Left ventricle myocardium inferior (tissue), 1 donor: ENCODE results near the gene SEC31A. TPM values are rescaled to one million over a fixed set of nuclear protein-coding genes. Genes with fewer than 3 reads are reported as not detected.
A peak's percentile ranks its signal among the peaks of the same experiment; 100 is the strongest.

Experiments
- DNase-seq: peaks from one replicate; pipeline ENCODE4 v3.0.0-alpha.2; 2020
- H3K27ac ChIP-seq: fragments of 200-600 bp; replicated peaks from 2 replicates; pipeline ENCODE4 v1.8.0; 2021
- H3K27me3 ChIP-seq: fragments of 200-600 bp; 2 replicates; pipeline ENCODE4 v1.8.0; 2021; ENCODE audit warnings: low read depth
- H3K36me3 ChIP-seq: fragments of 200-600 bp; 2 replicates; pipeline ENCODE4 v1.8.0; 2021
- H3K4me1 ChIP-seq: fragments of 200-600 bp; 2 replicates; pipeline ENCODE4 v1.8.0; 2021
- H3K4me3 ChIP-seq: fragments of 200-600 bp; 2 replicates; pipeline ENCODE4 v1.8.0; 2021; ENCODE audit warnings: mild to moderate bottlenecking, moderate library complexity
- H3K9me3 ChIP-seq: fragments of 200-600 bp; replicated peaks from 2 replicates; pipeline ENCODE4 v1.8.0; 2021
- intact Hi-C: fragments of 100-400 bp; cut with micrococcal nuclease; formaldehyde crosslinking; loops from one replicate; pipeline ENCODE4 v1.11.0; 2022
- total RNA-seq: library from RNA; stranded (reverse); fragmentation: NEBNext Ultra II Directional; extraction: Animal tissue kit (Norgen Biotek cat#: 25700); gene quantifications from one replicate; pipeline ENCODE4 v1.2.1, GENCODE V29; 2021
- TF ChIP-seq, protein P1 (sequence below): fragments of 200-600 bp; IDR thresholded peaks from 2 replicates; pipeline ENCODE4 v1.8.0; 2021; ENCODE audit warnings: antibody characterized with exemption, mild to moderate bottlenecking, borderline replicate concordance
- donor health status: DM: no; HTN: yes; CAD: no; lungs with severe emphysema.

SEC31A gene
- total RNA-seq, 1 donor from 2014 or later = 115 TPM

DNA sequence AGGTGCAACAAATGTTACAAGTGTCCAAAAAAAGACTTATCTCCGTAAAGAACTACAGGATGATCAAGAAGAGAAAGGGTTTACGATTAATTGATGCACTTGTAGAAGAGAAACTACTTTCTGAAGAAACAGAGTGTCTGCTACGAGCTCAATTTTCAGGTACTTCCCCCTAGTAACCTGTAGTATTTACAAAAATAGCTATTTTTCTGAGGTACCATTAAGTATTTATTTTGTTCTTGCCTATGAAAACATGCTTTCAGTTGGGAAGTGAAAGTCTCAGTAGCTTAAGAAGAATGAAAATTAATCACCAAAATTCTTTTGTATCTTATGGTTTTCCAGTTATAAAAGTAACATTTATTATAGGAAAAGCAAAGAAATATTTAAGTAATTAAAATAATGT is 15.5 kb upstream of the SEC31A start:
- H3K36me3 ChIP-seq = peaks cover 55% of the 10 kb centered on the region
- peaks cover 9% of the 10 kb centered on the region for H3K4me1 ChIP-seq
- DNase-seq = no peak
- TF ChIP-seq, protein P1, sequence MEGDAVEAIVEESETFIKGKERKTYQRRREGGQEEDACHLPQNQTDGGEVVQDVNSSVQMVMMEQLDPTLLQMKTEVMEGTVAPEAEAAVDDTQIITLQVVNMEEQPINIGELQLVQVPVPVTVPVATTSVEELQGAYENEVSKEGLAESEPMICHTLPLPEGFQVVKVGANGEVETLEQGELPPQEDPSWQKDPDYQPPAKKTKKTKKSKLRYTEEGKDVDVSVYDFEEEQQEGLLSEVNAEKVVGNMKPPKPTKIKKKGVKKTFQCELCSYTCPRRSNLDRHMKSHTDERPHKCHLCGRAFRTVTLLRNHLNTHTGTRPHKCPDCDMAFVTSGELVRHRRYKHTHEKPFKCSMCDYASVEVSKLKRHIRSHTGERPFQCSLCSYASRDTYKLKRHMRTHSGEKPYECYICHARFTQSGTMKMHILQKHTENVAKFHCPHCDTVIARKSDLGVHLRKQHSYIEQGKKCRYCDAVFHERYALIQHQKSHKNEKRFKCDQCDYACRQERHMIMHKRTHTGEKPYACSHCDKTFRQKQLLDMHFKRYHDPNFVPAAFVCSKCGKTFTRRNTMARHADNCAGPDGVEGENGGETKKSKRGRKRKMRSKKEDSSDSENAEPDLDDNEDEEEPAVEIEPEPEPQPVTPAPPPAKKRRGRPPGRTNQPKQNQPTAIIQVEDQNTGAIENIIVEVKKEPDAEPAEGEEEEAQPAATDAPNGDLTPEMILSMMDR = no peak
- no peaks in the 10 kb centered on the region for H3K9me3 ChIP-seq
- no peaks in the 10 kb centered on the region for H3K27me3 ChIP-seq
- intact Hi-C loops = no loop called here
- H3K27ac ChIP-seq = no peak overlapping the region
- H3K4me3 ChIP-seq = no peak overlapping the region

DNA sequence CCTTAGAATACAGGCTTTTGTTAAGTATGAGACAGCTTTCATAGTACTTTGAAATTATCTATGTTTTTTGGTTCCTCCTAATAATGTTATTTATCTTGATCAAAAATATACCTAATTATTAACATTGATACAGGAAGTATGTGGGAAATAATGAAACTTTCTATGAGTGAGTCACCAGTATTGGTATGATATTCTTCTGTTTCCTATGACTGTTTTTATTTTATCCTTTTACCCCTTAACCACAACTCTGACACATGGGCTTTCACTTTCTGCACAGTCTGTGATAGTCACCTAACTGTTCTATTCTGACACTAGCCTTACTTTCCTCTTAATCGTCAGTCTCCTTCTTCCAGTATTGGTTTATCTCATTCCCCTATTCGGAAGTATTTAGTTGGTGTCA is 14.3 kb upstream of the SEC31A start:
- no peaks in the 10 kb centered on the region for H3K27me3 ChIP-seq
- intact Hi-C loops = no loop called here
- H3K36me3 ChIP-seq = peaks cover 43% of the 10 kb centered on the region
- TF ChIP-seq, protein P1 = no peak
- no peak overlapping the region for H3K27ac ChIP-seq
- H3K4me3 ChIP-seq = no peak overlapping the region
- DNase-seq = no peak
- peaks cover 15% of the 10 kb centered on the region for H3K4me1 ChIP-seq
- no peaks in the 10 kb centered on the region for H3K9me3 ChIP-seq

DNA sequence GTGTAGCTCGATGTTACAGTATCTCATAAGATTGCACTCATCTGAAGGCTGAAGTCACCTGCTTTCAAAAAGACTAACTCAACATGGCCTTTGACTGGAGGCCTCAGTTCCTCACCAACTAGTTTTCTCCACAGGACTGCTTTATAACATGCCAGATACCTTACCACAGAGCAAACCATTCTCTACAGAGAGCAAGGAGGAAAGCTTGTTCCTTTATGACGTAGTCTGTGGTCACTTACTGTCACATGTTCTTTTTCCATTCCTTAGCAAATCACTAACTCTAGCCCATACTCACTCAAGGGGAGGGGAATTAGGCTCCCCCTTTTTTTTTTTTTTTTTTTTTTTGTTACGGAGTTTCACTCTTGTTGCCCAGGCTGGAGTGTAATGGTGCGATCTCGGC is 12.8 kb upstream of the SEC31A start:
- H3K9me3 ChIP-seq = no peaks in the 10 kb centered on the region
- H3K4me1 ChIP-seq = peaks cover 30% of the 10 kb centered on the region
- H3K27me3 ChIP-seq = no peaks in the 10 kb centered on the region
- intact Hi-C loops = no loop called here
- no peak overlapping the region for H3K27ac ChIP-seq
- no peak for DNase-seq
- H3K36me3 ChIP-seq = peaks cover 30% of the 10 kb centered on the region
- TF ChIP-seq, protein P1 = no peak
- no peak overlapping the region for H3K4me3 ChIP-seq

DNA sequence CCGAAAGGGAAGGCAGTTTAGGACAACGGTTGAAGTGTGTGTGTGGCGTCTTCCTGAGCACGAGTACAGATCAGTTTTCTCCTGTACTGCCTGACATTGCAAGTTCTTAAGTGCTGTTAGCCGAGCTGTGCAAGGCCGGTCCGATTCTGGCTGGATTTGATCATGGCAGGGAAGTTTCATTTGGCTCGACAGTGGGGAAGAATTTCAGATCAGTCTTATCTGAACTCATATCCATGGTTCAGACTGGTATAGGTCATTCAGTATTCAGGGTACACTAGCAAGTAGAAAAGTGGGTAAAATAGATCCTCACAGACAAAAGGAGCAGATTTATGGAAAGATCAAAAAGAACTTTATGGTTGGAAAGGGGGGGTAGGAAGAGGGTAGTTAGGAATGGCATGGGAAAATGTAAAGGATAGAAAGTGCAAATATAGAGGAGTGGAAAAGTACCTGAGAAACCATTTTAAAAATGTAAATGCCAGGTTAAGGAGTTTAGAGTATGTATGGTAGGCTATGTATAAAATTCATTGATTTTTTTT is 10.3 kb upstream of the SEC31A start:
- DNase-seq = no peak
- Histone ChIP-seq H3K36me3 (peaks cover 24% of the 10 kb centered on the region), H3K27me3 (no peaks in the 10 kb centered on the region), H3K27ac (peak overlapping the region; percentile 100), H3K9me3 (no peaks in the 10 kb centered on the region), H3K4me1 (peaks cover 55% of the 10 kb centered on the region), H3K4me3 (peak overlapping the region; percentile 78)
- intact Hi-C loops = no loop called here
- TF ChIP-seq, protein P1 = no peak

DNA sequence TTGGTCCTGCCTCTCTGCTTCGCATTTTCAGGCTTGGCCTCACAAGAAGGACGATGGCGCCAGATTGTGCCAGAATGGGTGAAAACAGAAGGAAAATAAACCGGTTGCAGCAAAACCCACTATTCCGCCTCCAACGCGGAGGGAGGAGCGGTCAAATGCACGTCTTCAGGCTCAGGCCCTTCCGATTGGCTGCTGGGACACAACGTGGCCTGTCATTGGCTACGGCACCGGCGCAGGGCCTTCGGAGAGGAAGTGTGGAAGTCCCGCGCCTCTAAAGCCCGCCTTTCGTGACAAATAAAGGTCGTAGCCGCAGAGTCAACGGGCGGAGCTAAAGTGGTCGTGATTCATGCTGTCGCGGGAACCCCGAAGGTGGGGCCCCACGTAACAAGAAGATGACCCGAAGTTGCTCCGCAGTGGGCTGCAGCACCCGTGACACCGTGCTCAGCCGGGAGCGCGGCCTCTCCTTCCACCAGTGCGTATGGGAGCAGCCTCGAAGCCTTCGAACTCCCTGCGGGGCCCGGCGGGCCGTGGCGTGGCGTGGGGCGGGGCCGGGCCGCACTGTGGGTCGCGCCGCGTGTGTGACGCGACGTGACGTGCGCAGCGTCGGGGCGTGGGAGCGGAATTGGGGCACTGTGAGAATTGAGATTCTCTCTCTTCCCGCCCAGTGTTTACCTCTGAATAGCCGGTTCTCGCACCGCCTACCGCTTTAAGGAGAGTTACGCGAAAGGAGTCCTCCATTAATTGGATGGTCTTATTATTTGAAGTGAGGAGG is 9.6 kb upstream of the SEC31A start, which contains the start of gene THAP9:
THAP9 (plus strand) TSS at position 325 of the 772 bp plus-strand sequence; CDS start at position 393, 68 bp downstream.
- DNase-seq = peak; percentile 98
- TF ChIP-seq, protein P1 = no peak
- Histone ChIP-seq H3K4me1 (peaks cover 59% of the 10 kb centered on the region), H3K36me3 (peaks cover 17% of the 10 kb centered on the region), H3K27ac (peak within 1 kb of the TSS; percentile 100), H3K9me3 (no peaks in the 10 kb centered on the region), H3K4me3 (peak within 1 kb of the TSS; percentile 78), H3K27me3 (no peaks in the 10 kb centered on the region)
- intact Hi-C loops = no loop called here
